DMS153 (cell line): ENCODE measurements around the gene TOR1B.

Experiments
- DNase-seq: peaks from one replicate; lab custom pipeline; 2025; lab: John Stamatoyannopoulos, UW

Gene TOR1B

DNA sequence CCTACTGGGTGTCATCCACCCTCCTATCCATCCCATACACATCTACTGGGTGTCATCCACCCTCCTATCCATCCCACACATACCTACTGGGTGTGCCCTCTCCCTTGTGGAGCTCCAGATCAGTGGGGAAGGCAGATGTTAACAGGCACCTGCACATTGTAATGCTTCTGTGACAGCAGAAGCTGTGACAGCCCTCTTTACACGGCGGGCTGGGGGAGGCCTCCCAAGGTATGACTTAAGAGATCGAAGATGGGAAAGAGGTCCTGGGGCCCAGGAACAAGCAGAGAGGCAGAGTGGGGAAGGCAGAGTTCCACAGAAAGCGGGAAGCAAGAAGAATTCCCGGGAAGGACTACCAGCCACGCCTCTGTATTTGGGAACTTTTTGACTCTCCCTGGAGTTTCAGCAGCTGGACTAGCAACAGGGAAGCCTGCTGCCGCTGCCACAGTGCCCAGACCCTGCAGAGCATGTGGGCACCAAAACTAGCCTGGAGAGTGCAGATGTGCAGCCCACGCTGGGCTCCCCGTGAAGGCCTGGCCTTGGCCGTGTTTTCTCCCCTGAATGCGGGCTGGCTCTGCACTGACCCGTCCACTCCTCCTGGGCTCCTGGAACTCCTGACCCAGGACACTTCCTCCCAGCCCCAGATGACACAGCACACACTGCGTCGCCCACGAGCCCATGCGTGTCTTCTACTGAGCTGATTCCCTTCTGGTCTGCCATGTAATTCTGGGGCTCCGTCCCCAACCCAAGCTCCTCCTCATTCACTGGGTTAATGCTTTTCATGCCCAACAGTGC, 11.6 kb downstream of the TOR1B start:
- DNase-seq, result no peak

DNA sequence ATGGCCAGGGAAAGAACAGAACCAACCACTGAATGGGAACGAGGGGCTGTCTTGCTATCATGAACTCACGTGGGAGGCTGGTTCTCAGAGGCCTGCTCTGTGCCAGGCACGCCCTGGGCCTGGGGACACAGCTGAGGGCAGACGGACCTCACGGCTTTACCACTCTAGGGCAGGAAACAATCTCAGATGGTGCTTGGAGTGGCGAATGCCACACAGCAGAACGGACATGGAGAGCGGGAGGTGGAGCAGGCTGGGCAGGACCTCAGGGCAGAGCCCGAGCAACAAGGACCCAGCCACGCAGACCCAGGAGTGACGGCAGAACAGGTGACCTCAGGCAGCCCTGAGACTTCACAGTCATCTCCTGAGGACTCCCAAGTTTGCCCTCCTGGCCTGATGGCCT, 12.3 kb downstream of the TOR1B start:
- no peak for DNase-seq

DNA sequence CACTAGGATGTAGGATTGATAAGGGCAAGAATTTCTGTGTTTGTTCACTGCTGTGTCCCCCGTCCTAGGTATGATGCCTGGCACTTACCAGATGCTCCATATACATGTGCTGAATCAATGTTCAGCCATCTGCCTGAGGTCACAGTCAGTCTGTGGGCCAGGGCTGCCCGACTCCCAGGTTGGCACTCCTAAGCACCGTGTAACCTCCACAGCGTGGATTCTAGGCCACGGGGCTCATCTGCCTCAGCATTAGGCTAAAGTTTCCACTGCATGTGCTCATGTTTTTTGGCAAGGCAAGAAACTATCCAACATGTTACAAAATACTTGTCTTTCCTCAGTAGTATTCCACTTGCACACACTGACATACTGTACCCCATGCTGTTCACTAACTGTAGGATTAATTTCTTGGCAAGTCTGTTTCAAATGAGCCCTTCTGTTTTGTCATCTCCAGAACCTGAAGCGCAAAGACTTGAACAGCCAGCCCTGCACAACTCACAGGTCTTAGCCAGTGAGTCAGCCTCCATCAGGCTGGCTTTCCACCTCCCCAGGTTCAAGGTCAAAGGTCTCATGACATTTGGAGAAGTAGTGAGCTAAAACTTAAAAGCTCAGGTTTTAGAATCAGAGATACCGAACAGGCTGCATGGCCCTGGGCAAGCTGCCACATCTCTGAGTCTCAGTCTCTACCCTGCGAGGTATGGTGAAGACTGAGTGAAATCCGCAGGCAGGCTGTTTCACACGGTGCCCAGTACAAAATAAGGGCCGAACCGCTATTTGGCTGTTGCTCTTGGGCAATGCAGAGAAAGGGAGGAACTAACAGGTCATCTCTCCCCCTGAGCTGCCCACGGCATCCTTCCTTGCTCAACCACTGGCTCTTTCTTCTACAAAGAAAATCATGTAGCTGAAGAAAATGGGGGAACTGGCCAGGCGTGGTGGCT, 13.8 kb downstream of the TOR1B start:
- DNase-seq, result no peak

DNA sequence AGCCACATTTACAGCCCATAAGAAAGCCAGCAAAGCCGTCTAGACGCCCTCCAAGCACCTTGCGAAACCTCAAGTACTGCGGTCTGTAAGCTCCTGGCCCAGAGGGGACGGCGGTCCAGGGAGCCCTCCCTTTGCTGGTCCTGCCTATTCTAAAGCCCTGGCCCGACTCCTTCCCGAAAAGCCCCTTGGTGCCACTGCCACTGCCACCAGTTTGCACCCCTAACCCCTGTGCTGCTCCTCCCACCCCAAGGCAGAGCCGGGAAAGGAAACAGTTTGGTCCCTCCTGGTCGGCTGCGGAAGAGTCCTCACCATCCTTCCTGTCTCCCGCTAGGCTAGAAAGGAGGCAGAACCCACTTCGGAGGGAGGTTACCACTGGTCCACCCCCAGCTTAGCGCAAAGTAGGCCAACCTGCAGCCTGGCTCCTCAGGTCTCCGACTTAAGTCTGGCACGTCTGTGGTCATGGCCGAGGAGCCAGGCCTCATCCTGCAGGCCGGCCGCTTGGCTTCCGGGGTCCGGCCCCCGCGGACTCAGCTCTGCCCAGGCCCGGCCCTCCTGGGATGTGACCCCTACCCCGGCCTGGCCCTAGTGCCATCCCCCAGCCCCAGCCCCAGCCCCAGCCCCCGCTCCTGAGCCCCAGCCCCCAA, 20.0 kb downstream of the TOR1B start:
- DNase-seq, result no peak

DNA sequence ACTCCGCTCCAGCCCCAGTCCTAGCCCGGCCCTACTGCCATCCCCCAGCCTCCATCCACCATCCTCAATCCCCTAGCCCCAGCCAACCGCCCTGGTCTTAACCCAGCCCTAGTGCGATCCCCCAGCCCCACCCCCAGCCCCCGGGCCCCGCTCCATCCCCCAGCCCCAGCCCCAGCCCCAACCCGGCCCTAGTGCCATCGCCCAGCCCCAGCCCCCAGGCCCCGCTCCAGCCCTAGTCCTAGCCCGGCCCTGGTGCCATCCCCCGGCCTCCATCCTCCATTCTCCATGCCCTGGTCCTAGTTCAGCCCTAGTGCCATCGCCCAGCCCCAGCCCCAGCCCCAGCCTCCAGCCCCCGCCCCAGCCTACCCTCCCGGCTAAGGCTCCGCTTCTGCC, 20.6 kb downstream of the TOR1B start:
- DNase-seq, result no peak

DNA sequence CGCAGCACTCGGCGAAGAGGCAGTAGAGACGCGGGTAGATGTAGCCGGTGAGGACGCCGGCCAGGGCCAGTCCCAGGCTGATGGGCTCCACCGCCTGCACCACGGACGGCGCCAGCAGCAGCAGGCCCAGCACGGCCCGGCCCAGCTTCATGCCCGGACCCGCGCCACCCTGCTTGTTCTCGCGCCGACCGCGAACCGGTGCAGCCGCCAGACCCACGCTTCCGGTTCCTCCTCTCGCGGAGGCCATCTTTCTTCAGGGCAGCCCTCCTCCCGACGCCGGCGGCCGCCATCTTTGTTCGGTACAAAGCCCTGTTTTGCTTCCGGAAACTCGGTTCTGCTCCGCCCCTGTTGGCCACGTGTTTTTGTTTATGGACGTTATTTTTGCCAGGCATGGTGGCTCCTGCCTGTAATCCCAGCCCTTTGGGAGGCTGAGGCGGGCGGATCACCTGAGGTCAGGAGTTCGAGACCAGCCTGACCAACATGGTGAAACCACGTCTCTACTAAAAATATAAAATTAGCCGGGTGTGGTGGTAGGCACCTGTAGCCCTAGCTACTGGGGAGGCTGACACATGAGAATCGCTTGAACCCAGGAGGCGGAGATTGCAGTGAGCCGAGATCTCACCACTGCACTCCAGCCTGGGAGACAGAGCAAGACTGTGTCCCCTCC, 21.1 kb downstream of the TOR1B start, which contains the start of gene TOR1A:
TSS of gene TOR1A (minus strand) at position 202 of the 667 bp plus-strand sequence. CDS start at position 151, 51 bp downstream.
- DNase-seq, result peak; percentile 94

DNA sequence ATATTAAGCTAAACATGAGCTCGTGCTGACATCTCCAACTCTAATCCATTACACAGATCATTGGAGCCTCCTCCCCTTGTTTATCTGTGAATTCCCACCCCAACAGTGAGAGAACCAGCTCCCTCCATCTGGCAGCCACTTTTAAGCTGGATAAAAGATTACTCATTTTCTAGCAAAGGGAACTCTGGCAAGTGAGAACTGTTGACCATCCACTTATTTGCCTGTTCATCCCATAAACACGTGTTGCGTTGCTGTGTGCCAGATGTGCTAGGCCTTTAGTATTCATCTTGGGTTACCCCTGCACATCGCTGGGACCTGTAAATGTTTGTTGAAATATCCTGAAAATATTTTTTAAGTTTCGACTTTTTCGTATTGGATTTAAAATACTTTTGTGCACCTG, 23.4 kb downstream of the TOR1B start:
- DNase-seq, result no peak

DNA sequence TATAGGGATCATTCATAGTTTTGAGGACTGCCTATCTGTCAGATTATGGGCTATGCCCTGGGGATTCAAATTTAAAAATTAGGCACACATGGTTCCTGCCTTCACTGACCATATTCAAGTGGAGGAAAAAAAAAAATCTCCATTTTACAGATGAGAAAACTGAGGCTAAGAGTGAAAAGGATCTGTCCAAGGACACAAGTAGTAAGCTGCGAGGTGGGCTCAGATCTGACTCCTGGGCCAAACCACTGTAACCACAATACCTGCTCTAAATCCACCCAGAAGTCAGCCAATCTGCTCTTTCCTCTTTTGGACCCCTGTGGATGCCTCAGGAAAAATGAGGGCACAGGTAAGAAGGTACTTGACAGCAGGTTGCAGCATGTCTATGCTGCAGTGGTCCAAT, 23.8 kb downstream of the TOR1B start:
- DNase-seq, result no peak

DNA sequence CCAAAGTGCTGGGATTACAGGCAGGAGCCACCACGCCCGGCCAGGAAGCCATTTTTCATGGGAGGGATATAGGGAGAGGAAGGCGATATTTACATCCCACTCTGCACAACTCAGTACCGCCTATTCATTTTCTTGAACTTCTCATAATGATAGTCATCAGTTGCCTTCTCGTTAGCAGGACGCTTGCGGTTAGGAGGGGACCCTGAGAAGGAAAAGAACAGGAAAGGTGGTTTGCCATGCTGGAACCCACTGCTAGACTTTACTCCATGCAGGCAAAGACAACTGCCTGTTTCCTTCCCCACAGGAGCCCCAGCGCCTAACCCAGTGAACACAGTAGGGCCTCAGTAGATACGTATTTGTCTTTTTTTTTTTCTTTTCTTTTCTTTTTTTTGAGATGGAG, 25.1 kb downstream of the TOR1B start:
- DNase-seq, result no peak

DNA sequence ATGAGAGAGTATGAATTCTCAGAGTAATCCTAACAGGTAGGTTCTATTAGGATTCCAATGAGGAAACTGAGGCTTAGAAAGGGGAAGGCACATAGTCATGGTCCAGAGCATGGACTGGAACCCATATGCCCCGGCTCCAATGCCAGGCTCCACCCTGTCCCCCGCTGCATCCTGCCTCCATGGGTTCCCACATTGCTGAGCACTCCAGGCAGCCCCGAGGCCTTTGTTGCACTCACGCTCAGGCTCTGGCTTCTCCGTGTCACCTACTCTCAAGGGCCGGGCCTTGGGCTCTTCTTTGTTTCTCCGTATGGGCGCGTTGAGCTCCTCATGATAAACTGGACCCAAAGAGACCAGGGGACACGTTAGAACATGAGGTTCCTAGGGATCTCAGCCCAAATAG, 26.0 kb downstream of the TOR1B start:
- no peak for DNase-seq

DNA sequence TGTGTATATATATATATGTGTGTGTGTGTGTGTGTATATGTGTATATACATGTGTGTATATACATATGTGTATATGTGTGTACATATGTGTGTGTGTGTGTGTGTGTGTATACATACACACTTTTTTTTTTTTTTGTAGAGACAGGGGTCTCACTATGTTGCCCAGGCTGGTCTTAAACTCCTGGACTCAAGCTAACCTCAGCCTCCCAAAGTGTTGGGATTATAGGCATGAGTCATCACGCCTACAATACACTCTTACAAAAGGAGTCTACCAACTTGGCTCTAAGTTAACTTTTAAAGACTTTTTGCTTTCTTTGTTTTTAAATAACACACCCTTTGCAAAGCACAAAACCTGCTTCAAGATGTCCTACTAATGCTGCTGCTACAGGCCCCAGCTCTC, 30.0 kb downstream of the TOR1B start:
- no peak for DNase-seq

DNA sequence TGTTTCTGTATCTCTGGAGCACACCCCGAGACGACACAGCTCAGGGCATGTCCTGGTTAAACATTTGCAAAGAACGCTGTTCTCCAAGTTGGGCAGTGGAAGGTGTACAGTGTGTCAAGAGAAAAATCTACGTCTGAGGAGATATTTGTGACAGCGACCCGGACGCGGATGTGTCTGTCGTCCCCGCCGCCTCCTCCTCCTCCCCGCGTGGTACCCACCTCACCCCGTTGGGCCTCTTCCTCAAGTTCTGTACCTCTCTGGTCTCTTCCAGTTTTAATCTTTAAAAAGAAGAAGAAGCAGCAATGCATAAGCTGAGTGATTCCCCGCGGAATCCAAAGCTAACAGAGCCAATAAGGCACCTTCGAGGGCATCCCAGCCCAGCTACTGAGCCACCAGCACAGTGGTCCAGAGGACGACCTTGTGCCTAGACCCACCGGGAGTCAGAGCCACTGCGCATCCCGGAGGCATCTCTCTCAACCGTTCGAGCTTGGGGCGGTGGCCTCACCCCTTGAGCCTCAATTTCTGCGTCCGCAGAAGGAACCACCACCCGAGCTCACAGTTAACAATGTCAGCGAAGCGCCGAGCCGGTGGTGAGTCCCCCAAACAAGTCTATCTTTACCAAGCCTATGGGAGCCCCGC, 31.6 kb downstream of the TOR1B start:
- no peak for DNase-seq

DNA sequence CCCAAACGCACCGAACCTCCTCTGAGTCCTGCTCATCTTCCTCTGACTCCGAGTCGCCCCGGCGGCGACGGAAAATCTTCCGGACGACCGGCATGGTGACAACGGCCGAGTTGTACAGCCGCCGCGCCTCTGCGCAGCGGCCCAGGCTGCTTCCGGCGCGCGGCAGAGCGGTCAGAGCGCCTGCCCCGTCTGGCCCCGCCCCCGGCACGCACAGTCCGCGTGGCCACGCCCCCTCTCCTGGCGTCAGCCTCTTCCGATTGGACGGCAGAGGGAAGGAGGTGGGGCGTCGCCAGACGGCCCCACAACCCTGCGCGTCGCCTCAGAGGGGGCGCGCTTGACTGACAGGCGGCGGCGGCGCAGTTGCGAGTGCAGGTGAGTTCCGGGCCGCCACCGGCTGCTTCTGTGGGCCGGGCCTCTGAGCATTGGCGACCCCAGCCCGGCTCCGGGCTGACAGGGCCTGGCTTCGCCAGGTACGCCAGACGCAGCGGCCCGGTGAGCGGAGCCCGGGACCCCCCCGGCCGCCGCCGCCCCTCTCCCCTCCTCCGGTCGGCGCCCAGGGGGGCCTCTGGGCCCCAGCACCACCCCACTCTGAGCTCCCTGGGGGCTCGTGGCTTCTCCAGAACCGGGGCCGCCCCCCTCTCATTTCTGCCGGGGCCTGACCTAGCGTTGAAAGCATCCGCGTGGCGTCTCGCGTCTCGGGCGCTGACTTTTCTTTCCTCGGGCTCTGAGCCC, 32.3 kb downstream of the TOR1B start, which contains the start of the genes C9orf78 and USP20:
TSS of gene C9orf78 (minus strand) at position 148 of the 732 bp plus-strand sequence. CDS start at position 94, 54 bp downstream.
TSS of gene USP20 (plus strand) at position 331 of the 732 bp plus-strand sequence. CDS start 17,098 bp downstream, outside the sequence.
- DNase-seq, result peak; percentile 90

DNA sequence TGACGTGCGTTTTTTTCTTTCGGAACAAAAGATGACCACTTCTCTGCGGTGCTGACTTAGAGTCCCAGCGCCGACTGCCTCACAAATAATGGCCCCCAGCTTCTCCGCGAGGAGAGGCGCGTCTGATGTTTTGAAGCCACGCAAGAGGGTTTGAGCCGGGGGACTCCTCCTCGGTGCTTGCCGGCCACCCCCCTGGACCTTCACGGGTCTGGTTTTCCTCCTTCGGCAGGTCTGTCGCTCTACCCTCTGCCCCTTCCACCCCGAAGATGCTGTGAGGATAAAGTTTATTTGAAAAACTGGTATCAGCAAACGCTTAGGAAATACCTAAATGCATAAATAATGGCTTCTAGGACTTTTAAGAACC, 32.9 kb downstream of the TOR1B start:
- DNase-seq, result no peak

DNA sequence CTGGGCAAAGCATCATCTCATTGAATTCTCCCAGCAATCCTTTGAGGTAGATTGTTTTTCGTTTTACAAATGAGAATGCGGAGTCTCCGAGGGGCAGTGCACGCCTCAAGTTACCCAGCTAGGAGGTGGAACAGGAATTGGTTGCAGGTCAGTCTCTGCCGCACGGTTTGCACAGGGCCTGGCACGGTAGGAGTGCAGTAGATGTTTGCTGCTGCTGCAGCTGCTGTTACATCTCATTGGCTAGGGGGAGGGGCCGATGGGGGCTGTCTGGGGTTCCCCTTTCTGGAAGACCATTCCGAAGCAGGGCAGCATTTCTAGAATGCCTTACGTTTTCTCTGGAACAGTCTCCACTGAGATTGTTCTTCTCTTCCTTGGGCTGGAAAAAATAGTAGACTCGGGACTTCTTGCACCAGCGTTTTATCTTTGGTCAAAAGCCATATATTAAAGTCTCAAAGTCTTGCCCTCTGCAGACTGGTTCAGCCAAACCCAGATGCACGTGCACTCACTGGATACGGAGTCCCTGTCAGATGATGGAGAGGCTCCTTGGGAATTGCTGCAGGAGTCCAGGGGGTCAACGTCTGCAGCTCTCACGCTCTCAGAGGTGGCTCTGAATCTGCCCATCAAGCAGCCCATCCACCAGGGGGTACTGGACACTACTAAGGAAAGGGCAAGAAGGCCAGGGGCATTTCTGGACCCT, 33.5 kb downstream of the TOR1B start:
- no peak for DNase-seq

DNA sequence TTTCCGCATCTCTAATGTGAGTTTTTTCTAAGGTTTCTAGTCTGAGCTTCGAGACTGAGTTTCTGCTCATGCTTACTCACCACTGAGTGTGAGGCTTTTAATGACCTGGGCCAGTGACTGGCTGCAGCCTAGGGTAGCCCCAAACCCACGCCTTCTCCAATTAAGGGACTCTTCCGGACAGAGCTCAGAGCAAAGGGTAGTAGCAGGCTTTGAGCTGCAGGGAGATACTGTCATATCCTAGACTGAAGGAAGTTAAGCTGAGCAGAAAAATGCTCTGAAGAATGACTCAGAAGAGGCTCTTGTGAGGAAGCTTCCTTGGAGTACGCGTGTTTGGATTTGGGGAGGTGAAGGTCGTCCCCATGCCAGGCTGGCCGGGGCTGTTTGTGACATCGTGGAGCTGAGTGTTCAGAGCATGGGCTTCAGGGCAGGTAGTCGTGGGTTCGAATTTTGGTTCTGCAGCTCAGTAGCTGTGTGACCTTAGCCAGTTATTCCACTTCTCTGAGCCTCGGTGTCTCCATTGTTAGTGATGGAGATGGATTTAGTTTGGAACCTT, 35.8 kb downstream of the TOR1B start:
- no peak for DNase-seq

DNA sequence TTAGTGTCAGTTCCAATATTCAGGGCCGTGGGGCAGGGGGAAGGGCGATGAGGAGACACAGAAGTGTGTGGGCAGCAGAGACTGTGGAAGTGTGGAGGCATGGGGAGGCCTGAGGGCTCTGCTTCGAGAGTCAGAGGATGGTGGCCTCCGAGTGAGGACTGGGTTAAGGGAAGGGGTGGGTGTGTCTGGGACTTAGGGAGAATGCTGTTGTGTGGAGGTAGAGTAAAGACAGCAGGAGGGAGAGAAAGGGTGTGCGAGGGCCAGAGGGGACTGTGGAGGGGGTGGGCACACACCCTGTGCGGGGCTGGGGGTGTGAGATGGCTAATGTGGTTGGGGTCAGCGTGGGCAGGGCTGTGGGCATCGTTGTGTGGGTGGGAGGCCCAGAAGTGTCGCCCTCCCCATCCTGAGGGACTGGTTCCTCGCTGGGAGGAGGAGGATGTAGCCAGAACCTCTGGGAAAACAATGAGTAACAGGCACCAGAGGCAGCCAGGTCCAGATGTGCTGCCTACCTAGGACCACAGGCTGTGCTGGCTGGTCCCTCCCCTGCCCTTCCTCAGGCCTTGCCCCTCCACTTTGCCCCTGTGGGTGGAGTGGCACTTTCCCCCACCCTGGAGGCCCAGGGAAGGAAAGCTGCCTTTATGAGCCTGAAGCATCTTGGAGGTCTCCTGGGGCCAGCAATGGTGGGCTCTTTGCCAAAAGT, 36.5 kb downstream of the TOR1B start:
- DNase-seq, result no peak

DNA sequence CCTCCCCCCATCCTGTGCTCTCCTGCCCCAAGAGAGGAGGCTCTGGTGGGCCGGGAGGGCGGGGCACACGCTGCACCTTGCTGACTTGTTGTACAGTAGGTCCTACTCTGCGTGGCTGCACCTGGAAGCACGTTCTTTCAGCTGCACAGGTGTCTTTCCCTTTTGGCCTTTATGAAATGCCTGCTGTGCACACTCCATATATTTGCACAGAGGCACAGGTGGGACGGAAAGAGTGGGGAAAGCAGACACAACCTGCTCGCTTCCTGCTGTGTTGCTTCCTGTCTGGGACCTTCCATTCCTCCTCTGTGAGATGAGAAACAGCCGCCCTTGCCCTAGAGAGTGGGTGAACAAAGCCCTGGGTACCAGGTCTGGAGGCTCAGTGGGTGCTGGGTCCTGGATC, 37.0 kb downstream of the TOR1B start:
- DNase-seq, result peak; percentile 96

DNA sequence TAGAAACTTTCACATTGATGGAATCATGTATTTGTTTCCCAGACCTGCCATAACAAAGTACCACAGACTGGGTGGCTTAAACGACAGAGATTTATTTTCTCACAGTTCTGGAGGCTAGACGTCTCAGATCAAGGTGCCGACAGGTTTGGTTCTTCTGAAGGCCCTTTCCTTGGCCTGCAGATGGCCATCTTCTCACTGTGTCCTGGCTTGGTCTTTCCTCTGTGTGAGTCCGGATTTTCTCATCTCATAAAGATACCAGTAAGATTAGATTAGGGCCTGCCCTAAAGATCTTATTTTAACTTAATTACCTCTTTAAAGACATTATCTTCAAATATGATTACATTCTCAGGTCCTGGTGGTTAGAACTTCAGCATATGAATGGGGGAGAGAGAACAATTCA, 38.1 kb downstream of the TOR1B start:
- DNase-seq, result no peak
